ENCODE results near the gene POU5F2.

Gene POU5F2

DNA sequence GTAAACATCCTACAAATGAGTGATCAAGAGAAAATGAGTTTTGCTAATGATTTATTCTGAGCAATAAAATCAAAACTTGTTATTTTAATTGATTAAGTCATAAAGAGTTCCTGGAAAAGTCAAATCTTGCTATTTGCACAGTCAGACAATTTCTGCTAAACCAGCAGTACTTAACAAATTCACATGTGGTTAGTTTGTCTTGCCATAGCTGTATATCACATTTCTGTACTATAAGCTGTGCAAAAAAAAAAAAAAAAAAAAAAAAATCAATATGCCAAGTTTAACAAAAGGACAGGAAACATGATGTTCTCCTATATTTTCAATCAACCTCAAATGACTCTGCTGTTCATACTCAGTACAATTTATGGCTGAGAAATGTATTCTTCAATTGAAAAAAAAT, 24.9 kb downstream of the POU5F2 start:
- DNase-seq (ENCODE audit: low read depth) = no peak

DNA sequence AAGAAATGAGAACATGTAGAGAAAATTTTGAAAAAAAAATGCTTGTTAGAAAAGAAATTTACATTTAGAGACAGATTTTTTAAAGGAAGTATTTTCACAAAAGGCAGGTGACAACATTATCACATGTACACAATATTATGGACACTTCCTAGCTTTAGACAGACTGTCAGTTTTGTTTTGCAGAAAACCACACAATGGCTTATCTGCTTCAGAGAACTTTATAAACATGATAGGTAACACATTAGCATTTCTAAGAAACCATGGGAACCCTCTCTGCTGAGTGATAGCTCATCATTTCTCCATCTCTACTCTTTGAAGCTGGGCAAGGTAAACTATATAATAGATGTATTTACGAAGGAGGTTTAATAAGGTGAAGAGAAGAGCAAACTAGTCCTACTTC, 25.6 kb downstream of the POU5F2 start:
- DNase-seq (ENCODE audit: low read depth) = no peak

DNA sequence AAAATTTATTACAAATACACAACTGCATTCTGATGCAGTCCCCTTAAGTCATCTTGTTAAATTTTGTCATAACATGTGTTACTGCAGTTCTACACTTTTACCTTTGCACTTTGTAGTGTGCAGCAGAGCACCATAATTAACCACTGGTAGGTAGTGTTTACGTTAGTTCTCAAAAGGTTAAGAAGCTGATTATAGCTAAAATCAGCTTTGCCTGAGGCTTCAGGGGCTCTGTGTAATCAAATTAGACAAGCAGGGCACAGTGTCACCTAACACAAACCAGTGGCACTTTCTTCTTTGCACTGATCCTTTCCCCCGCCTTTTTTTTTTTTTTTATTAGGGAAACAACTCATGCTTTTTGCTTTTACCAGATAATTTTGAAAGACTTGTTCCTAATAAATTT, 26.1 kb downstream of the POU5F2 start:
- no peak for DNase-seq (ENCODE audit: low read depth)

DNA sequence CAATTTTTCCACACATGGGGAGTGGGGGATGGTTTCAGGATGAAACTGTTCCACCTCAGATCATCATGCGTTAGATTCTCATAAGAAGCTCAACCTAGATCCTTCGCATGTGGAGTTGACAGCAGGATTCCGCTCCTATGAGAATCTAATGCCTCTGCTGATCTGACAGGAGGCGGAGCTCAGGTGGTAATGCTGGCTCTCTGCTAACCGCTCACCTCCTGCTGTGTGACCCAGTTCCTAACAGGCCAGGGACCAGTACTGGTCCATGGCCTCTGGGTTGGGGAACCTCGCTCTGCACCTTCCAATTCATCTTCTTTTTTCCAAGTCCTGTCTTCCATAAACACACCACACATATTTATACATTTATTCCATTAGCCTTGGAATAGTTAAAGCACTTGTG, 33.0 kb downstream of the POU5F2 start:
- DNase-seq (ENCODE audit: low read depth) = no peak

DNA sequence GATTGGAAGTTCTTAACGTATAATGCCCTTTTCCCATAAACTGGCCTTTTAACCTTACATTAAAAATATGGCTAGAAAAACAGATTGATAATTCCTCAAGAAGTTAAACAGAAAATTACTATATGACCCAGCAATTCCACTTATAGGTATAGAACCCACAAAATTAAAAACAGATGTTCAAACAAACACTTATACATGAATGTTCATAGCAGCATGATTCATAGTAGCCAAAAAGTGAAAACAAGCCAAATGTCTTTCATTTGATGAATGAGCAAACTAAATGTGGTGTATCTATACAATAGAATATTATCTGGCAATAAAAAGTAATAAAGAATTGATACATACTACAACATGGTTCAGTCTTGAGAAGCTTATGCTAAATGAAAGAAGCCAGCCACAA, 35.5 kb downstream of the POU5F2 start:
- DNase-seq (ENCODE audit: low read depth) = peak; percentile 31

DNA sequence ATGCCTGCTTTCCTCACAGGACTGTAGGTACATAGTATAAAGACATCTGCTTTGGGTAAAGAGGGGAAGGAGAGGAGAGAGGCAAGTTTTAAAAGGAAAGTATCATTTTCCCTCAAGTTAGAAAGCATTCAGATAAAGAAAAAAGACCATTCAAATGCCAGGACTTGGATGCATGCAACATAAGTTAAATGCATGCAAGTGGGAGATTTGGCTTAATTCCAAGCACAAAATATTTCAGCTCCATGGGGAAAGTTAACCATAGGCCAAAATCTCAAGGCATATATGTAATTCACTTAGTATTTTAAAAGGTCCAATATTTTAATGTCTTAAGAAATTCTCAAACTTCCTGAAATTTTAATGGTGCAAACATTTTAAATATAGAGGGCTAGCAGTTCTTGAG, 36.4 kb downstream of the POU5F2 start:
- no peak for DNase-seq (ENCODE audit: low read depth)

DNA sequence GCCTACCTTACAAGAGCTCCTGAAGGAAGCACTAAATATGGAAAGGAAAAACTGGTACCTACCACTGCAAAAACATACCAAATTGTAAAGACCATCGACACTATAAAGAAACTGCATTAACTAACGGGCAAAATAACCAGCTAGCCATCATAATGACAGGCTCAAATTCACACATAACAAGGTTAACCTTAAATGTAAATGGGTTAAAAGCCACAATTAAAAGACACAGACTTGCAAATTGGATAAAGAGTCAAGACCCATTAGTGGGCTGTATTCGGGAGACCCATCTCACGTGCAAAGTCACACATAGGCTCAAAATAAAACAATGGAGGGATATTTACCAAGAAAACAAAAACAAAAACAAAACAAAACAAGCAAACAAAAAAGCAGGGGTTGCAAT, 49.4 kb downstream of the POU5F2 start:
- DNase-seq (ENCODE audit: low read depth) = no peak

Measured in EH (cell line).